ENCODE measurements around the gene SYNGR1.

The SYNGR1 gene, protein sequence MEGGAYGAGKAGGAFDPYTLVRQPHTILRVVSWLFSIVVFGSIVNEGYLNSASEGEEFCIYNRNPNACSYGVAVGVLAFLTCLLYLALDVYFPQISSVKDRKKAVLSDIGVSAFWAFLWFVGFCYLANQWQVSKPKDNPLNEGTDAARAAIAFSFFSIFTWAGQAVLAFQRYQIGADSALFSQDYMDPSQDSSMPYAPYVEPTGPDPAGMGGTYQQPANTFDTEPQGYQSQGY

DNA sequence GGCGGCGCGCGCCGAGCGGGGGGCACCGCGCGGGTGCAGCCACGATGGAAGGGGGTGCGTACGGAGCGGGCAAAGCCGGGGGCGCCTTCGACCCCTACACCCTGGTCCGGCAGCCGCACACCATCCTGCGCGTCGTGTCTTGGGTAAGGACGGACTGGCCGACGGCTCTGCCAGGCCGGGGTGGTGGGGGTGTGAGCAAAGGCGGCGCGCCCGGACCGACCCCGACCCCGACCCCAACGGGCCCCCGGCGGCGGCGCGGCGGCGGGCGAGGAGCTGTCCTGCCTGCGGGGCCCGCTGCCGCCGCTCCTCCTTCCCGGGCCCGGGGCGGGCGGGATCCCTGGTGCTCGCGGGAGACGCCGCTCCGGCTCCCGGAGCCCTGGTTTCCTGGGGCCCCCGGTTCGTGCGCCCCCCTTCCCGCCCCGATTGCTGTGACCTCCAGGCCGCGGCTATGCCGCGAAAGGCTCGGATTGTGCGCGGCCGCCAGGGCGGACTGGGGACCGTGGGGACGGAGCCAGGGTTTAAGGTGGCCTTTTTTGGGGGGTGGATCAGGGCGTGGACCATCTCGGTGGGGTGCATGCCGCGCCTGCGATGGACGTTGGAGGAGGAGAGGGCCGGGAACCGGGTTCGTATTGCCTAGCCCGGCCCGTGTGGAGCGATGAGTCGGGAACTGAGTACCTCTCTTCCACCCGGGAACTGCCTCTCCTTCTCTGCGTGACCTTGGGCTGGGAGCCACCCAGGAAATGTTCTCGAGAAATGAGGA is at the start of gene SYNGR1:
TSS of gene SYNGR1 (plus strand) at position 25 of the 760 bp plus-strand sequence. CDS start at position 45, 20 bp downstream.
- DNase-seq (ENCODE audit: low spot score) = no peak

DNA sequence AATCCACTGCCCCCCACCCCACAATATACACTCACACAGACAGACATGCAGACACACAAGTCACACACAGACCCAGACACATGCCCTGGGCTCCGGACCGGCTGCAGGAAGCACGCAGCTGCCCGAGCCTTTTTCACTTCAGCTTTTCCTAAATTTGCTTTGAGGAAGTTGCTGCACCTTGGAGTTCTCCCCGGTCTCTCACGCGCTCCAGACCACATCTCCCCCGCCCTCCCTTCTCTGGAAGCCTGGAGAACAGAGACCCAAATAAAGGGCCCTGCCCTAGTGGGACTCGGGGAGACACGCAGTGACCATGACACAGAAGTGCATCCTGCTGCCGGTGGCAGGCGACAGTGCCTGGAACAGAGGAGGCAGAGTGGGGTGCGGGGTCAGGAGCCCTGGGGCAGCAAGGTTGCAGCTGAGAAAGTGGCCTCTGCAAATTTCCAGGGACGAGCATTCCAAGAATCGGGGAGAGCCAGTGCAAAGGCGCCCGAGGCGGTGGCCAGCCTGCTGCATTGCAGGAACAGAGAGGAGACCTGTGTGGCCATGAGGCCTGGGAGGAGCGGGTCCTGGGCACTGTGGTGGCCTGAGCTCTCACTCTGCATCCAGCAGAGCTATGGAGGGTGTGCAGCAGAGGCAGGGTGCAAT is 49.5 kb upstream of the SYNGR1 start:
- peak; percentile 57 for DNase-seq (ENCODE audit: low spot score)

DNA sequence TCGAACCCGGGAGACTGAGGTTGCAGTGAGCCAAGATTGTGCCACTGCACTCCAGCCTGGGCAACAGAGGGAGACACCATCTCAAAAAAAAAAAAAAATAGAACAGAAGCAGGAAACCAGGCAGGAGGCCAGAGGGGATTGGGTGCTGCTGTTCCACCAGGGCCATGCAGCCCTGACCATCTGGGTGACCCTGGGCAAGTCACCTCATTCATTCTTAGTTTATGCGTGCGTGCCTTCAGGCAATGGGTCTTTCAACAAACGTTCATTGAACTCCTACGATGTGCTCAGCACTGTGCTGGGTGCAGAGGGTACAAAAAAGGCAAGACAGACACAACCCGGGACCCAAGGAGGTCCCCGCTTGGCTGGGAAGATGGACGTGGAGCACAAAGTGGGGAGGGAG is 48.7 kb upstream of the SYNGR1 start:
- DNase-seq (ENCODE audit: low spot score) = no peak

DNA sequence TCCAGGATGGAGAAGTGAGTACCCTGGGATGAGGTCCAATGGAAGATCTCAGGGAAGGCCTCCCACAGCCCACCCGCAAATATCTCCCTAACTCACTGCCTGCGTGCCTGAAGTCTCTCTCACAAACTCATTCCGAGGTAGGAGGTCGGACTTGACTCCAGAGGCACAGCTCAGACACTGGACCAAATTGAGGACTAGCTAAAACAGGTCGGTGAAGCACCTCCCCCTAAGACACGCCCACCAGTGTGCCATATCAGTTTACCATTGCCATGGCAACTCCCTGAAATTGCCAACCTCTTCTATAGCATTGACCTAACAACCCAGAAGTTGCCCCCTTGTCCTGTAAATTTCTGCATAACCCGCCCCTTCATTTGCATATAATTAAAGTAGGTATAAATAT is 47.9 kb upstream of the SYNGR1 start:
- DNase-seq (ENCODE audit: low spot score) = no peak

DNA sequence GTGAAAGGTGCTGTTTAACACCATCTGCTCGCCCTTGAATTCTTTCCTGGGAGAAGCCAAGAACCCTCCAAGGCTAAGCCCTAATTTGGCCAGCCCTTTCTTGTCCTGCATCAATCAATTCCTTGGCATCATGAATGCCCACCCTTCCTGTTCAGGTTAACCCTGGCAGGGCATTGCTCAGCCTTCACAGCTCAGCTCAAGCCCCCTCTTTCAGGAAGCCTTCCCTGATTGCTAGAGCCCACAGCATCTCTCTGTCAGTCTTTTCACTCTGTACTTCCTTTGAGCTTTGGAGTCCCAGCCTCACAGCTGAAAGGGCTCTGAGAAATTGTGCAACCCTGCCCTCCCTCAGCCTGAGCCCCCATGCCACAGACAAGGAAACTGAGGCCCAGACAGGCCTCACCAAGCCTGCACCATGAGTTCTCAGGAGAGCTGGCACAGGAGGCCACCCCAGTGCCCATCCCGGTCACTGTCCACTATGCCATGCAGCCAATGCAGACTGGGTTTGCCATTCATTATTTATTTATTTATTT is 47.3 kb upstream of the SYNGR1 start:
- DNase-seq (ENCODE audit: low spot score) = no peak

DNA sequence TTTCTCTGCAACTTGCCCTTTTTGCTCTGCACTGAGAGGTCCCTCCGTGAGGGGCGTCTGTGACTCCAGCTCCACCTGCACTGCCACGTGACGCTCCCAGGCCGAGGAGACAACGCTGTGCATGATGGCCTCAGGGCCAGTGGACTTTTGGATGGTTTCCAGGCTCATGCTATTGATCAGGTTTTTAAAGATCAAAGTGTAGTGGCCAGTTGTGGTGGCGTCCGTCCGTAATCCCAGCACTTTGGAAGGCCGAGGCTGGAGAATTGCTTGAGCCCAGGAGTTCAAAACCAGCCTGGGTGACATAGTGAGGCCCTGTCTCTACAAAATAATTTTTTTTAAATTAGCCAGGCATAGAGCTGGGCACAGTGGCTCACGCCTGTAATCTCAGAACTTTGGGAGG is 46.4 kb upstream of the SYNGR1 start:
- no peak for DNase-seq (ENCODE audit: low spot score)

DNA sequence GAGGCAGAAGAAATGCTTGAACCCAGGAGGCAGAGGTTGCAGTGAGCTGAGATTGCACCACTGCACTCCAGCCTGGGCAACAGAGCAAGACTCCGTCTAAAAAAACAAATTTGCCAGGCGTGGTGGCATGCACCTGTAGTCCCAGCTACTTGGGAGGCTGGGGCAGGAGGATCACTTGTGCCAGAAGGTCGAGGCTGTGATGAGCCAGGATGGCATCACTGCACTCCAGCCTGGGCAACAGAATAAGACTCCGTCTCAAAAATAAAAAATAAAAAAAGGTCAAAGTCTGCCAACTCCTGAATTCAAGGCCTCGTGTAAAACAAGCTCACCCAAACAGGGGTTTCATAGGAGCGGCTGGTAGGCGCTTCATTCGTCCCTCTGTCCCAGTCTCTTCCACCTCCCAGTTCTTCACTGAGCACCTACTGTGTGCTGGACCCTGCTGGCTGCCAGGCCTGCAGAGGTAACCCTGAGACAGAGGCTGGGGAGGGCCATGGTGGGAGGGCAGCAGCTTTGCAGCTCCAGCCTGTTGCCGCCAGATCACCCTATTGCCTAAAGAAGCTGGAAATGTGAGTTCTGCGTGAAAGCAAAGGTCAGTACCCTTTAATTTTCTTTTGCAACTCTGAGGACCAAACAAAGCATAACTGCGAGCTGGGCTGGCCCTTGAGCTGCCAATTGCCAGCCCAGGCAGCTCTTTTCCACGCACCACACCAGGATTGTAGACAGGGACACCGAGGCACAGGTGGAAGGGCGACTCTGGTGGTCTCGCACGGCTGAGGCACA is 45.7 kb upstream of the SYNGR1 start:
- DNase-seq (ENCODE audit: low spot score) = no peak

DNA sequence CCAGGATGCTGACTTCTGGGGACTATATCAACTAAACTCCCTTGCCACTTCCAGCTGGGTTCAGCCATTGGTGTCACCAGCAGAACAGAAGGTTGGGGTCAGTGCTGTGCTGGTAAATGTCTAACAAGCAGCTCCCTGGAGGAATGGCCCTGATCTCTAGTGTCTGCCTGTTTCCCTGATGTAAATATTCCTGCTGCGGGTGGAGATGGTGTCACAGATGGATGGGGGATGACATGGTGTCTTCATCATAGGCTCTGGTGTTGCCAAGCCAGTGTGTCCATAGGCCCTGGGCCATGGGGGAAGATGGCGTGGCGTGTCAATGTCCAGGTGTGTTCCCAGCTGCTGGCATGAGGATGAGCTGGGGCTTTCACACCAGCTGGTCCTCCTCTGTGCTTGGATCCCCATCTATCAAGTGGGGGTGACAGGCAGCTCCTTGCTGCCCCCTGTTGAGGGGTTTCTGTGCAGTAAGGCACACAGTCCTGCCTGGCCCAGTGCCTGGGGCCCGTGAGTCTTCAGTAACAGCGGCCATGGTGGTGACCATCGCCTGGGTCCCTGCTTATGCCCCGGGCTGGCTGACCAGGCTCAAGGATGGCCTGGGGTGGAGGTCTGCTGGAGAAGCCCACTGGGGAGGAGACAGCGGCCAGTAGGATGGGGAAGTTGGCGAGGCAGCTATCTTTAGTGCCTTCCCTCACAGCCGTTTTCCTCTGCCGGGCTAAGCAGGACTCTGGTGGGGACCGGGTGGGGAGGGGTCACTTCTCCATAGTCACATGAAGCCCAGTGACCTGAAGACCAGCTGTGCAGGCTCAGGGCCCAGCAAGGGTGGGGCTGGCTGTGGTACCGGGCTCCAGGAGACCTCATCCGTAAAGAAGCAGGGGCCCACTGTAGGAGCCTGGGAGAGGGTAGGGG is 43.1 kb upstream of the SYNGR1 start:
- DNase-seq (ENCODE audit: low spot score) = no peak

DNA sequence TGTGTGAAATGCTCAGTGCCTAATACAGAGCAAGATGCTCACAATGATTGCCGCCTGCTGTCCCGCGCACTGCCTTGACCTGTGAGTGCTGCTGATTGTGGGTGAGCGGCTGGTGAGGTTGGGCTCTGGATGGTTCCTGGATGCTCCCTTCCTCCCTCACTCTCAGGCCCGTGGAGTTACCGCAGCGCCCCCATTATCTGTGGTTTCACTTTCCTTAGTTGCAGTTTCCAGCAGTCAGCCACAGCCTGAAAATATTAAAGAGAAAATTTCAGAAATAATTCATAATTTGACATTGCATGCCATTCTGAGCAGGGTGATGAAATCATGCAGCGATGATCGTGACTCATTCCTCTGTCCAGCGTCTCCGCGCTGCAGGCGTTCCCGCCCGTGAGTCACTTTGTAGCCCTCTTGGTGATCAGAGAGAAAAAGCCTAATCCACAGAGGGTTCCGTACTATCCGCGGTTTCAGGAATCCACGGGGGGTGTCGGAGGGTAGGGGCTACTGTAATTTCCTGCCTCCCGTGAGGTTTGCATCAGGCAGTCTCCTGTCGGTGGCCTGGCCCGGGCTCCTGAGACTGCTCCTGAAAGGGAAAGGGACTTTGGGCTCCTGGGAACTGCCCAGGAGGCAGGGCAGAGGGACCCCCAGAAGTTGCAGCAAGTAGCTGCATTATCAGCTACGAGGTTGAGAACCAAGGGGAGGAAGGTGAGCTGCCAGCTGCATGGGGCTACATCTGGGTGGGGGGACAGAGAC is 41.0 kb upstream of the SYNGR1 start:
- no peak for DNase-seq (ENCODE audit: low spot score)

DNA sequence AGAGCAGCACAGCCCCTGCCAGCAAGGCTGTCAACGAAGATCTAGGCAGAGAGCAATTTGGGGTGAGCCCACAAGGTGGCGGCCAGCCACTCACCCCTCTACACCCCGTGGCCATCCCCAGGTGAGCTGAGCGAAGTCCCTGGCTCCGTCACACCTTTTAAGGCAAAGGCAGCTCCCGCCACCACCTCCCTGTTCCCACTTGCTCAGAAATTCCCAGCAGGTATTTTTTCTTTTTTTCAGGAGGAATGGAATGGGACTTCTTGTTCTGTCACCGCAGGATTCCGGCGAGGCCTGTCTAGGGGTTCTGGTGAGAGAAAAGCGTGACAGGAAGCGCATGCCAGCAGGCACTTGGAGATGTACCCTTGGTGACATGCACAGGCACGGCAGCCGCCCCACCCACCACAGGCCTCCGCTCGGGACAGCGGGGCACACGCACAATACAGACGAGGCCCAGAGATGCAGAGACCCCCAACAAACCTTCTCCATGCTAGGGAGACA is 40.4 kb upstream of the SYNGR1 start:
- no peak for DNase-seq (ENCODE audit: low spot score)

DNA sequence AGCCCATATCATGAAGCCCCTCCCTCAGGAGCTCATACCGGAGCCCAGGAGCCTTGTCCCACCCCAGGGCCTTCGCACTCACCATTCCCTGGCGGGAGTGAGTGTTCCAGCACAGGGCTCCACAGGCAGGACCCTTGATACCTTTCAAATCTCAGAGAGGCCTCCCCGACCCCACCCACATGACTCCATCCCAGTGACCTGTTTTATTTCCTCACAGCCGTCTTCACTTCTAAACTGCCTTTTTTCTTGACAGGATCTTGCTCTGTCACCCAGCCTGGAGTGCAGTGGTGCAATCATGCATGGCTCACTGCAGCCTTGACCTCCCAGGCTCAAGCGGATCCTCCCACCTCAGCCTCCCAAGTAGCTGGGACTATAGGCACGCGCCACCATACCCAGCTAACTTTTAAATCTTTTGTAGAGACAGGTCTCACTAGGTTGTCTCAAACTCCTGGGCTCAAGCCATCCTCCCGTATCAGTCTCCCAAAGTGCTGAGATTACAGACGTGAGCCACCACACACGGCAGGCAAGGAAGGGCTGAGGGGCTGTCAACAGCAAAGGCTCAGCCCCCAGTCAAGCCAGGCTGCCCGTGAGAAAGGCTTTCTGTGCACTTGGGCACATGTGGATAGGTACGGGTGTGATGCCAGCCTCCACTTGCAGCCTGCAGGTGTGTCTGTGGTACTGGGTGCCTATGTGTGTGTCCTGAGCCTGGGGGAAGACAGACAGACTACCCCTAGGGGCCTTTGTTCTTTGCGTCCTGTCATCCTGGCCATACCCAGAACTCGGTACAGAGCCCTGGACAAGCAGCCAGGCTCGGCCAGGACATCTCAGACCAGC is 39.7 kb upstream of the SYNGR1 start:
- no peak for DNase-seq (ENCODE audit: low spot score)

DNA sequence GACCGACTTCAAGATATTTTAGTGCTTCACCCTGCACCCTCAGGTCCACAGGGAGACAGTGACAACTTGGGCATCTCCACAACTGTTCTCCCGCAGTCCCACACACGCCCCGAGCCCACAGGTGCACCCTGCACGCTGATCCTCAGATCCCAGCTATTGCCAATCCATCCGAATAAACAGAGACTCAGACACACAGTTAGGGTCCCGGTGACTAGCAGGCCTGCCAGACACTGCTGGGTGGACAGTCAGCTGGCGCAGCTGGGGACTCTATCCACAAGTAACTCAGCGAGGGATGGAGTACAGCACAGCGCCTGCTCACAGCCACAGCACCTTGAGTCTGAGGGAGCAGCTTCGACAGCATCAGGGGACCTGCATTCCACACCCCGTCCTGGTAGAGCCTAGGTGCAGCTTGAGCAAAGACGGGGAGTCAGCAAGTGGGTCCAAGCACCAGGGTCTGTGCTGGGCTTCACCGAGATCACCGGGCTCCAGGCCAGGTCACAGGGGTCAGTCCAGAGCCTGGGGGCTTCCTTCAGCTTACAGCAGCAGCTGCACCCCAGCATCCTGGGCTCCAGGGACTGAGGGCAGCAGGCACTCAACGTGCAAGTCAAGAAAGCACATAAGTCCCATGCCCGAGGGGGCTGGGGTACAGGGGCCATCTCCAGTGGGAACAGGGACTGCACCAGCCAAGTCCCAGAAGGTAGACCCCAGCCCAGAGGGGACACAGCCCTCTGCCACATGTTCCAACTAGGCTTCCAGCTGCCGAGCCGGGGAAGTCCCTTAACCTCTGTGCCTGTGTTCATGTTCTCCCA is 38.0 kb upstream of the SYNGR1 start:
- DNase-seq (ENCODE audit: low spot score) = no peak

DNA sequence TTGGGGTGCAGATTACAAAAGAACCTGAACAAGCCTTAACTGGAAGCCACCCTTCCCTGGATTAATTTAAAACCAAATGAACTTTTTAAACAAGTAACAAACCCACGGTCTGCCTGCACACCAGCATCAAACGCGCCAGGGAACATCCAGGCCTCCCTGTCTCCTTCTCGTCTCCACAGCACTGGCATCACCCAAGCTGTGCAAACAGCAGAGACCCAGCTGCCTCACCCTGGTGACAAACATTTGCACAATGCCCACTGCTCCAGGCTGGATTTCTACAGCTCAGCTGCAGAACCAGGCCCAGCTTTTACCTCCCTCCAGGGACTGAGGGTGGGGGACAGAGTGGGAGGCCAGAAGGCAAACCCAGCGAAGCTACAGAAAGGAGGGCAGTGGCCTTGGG is 37.4 kb upstream of the SYNGR1 start:
- DNase-seq (ENCODE audit: low spot score) = no peak

DNA sequence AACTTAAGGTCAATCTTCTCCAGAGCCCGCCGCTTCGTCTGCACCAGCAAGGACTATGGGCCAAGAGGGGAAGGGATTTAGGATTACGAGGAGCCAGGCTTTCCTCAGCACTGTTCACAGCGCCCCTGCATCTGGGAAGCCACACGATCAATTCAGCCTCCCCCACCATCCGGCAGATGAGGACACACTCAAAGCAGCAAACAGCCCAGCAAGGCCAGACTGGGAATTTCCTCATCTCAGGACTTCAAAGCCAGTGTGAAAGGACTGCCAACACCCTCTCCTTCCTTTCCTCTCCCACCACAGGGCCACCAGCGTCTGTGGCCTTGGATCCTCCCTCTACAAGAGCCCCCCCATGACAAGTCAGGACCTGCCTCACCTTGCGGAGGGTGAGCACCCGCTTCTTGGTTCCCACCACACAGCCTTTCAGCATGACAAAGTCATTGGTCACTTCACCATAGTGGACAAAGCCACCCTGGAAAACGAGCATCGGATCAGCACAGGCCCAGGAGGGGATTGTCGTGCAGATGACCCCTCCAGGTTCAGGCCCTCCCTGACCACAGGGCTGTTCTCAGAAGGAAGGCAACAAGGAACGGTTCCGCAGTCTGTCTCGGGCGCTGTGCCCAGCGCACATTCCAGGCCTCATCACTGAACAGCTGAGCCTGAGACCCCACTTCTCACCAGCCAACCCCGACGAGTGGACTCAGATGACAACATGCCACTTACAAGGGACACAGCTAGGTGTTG is 36.4 kb upstream of the SYNGR1 start:
- no peak for DNase-seq (ENCODE audit: low spot score)

DNA sequence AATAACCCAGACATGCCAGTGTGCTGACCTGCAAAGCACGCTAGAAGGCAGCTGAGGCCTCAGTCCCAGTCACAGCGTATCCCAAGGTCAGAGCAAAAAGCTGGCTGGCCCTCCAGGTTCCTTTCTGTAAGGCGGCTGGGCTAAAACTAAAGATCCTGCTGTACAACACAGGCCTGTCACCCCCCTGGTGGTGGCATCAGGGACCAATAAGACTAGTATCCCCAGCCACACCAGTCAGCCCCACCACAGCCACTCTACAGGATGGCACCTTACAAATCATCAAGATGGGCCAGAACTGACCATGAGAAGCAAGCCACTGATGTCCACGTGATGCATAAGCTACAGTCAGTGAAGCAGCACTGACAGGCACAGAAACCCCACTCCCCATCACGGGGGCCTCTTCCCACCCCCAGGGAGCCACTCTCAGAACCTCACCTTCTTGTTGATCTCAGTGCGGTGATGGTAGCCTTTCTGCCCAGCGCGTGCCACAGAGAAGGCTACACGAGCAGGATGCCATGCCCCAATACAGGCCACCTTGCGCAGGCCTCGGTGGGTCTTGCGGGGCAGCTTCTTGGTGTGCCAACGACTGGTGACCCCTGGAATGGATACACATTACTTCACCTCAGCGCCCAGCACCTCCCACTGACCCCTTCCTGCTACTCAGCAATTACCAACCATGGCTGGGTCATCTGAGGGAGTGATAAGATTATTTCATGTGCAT is 35.4 kb upstream of the SYNGR1 start:
- DNase-seq (ENCODE audit: low spot score) = no peak

DNA sequence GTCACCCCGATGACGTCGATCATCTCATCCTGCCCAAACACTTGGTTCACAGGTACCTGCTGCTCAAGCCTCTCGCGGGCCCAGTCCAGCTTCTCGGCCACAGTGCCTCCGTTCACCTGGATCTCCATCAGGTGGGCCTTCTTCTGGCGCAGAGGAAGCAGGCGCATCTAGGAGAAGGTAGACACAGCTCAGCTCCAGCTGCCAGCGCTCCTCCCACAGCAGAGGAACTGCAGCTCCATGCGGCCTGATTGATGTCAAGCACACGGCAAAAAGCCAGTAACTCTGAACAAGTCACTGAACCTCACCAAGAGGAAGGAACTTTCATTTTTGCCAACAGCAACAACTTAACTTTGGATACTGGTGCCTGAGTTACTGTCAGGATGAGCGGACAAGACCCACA is 34.4 kb upstream of the SYNGR1 start:
- no peak for DNase-seq (ENCODE audit: low spot score)
